K562 (cell line): Measurements from ENCODE around the gene STK4. TPM values are rescaled to one million over a fixed set of nuclear protein-coding genes. Genes with fewer than 3 reads are reported as not detected.
A peak's percentile ranks its signal among the peaks of the same experiment; 100 is the strongest.

ENCODE experiments used
- ARID1B ChIP-seq: fragments of 450-650 bp; IDR thresholded peaks from 2 replicates; pipeline ENCODE4 v1.6.1; 2016; ENCODE audit warnings: antibody characterized with exemption, mild to moderate bottlenecking, inconsistent platforms
- EP400 ChIP-seq: fragments of 450-650 bp; IDR thresholded peaks from 2 replicates; pipeline ENCODE4 v1.6.1; 2017; ENCODE audit warnings: antibody characterized with exemption, mild to moderate bottlenecking, moderate library complexity
- FOXK2 ChIP-seq, 2 experiments: fragments of 450-650 bp; IDR thresholded peaks in 1 of 2; conservative IDR thresholded peaks in 1 of 2; 2 replicates each; pipeline ENCODE4 v1.6.1; 2016; ENCODE audit warnings: low read depth in 2 of 2, mild to moderate bottlenecking in 1 of 2
- GTF2A2 ChIP-seq: IDR thresholded peaks from 2 replicates; pipeline ENCODE4 v1.6.1; 2016; ENCODE audit warnings: mild to moderate bottlenecking, missing genetic modification characterization, missing compliant biosample characterization
- HDAC3 ChIP-seq: fragments of 450-650 bp; IDR thresholded peaks from 2 replicates; pipeline ENCODE4 v1.6.1; 2018; ENCODE audit warnings: borderline replicate concordance, mild to moderate bottlenecking, moderate library complexity; ENCODE audit not compliant: partially characterized antibody
- HSF4 ChIP-seq: fragments of 250-450 bp; sonication (Bioruptor Pico); IDR thresholded peaks from 2 replicates; pipeline ENCODE4 v2.1.2; 2022; ENCODE audit warnings: mild to moderate bottlenecking, moderate library complexity, borderline replicate concordance
- JUNB ChIP-seq: fragments of 450-650 bp; formaldehyde crosslinking; conservative IDR thresholded peaks from 2 replicates; pipeline ENCODE4 v1.4.0; 2020; ENCODE audit warnings: mild to moderate bottlenecking
- LEF1 ChIP-seq: fragments of 450-650 bp; IDR thresholded peaks from 2 replicates; pipeline ENCODE4 v1.6.1; 2016; ENCODE audit warnings: mild to moderate bottlenecking
- MTA1 ChIP-seq: fragments of 450-650 bp; IDR thresholded peaks from 2 replicates; pipeline ENCODE4 v1.6.1; 2017; ENCODE audit warnings: borderline replicate concordance
- MTA3 ChIP-seq: fragments of 450-650 bp; formaldehyde crosslinking; IDR thresholded peaks from 2 replicates; pipeline ENCODE4 v1.6.1; 2017; ENCODE audit warnings: mild to moderate bottlenecking, borderline replicate concordance
- STAT5A ChIP-seq: IDR thresholded peaks from 2 replicates; pipeline ENCODE4 v1.6.1; 2012; ENCODE audit warnings: low read length, inconsistent platforms, borderline replicate concordance
- TCFL5 ChIP-seq: fragments of 250-450 bp; sonication (Bioruptor Pico); conservative IDR thresholded peaks from 2 replicates; pipeline ENCODE4 v1.6.1; 2021; ENCODE audit warnings: mild to moderate bottlenecking, moderate library complexity, matching md5 sums
- U2AF1 ChIP-seq: fragments of 200-400 bp; formaldehyde crosslinking; optimal IDR thresholded peaks from 2 replicates; pipeline ENCODE3; 2017; ENCODE audit warnings: mild to moderate bottlenecking, low read depth, low read length, moderate library complexity
- XRCC3 ChIP-seq: fragments of 450-650 bp; IDR thresholded peaks from 2 replicates; pipeline ENCODE4 v1.6.1; 2017; ENCODE audit warnings: mild to moderate bottlenecking, moderate library complexity
- YBX1 ChIP-seq: fragments of 450-650 bp; IDR thresholded peaks from 2 replicates; pipeline ENCODE4 v1.7.1; 2016; ENCODE audit warnings: mild to moderate bottlenecking
- ZNF449 ChIP-seq: fragments of 250-450 bp; sonication (Bioruptor Pico); IDR thresholded peaks from 2 replicates; pipeline ENCODE4 v1.8.0; 2022; ENCODE audit warnings: moderate library complexity, mild to moderate bottlenecking, inconsistent platforms
- polyA plus RNA-seq, 8 experiments: library from polyadenylated mRNA; depleted of rRNA in 4 of 8; stranded (reverse) in 5 of 8; unstranded in 3 of 8; fragments of >200 nt; fragmentation: Nextera tagmentation in 2 of 8; fragmentation: Illumina TruSeq in 1 of 8; extraction: Ambion mirVana in 2 of 8; extraction: Trizol in 1 of 8; gene quantifications; 2 replicates each; pipeline versions ENCODE4 v1.2.1 to v1.2.3, GENCODE V29; 2011 to 2014; ENCODE audit warnings: inconsistent platforms in 1 of 8, missing spikeins in 1 of 8
- total RNA-seq, 7 experiments: library from RNA; depleted of rRNA in 6 of 7; stranded (reverse); fragments of >200 nt in 6 of 7; fragmentation: Illumina TruSeq in 2 of 7; extraction: Trizol in 2 of 7; gene quantifications; 2 replicates each; pipeline versions ENCODE4 v1.2.1 to v1.2.3, GENCODE V29; 2011 to 2021; ENCODE audit warnings: low replicate concordance in 1 of 7
- TF ChIP-seq, protein P1 (sequence below): sonication (generic); formaldehyde crosslinking; IDR thresholded peaks from 2 replicates; pipeline ENCODE4 v1.8.0; 2023; ENCODE audit warnings: missing genetic modification reagents, mild to moderate bottlenecking, borderline replicate concordance
- TF ChIP-seq, protein P2 (sequence below): fragments of 250-450 bp; sonication (Bioruptor Pico); IDR thresholded peaks from 2 replicates; pipeline ENCODE4 v1.5.0; 2021
- TF ChIP-seq, protein P3 (sequence below): fragments of 450-650 bp; IDR thresholded peaks from 2 replicates; pipeline ENCODE4 v1.7.0; 2016; ENCODE audit warnings: borderline replicate concordance

STK4 gene
- total and polyA plus RNA-seq, 9 of the 15 experiments (the other 6 are each of a cell fraction or from before 2014, with no cell fraction given): 11.9 to 30.6 (median 22.2) TPM

- TF ChIP-seq, protein P1, sequence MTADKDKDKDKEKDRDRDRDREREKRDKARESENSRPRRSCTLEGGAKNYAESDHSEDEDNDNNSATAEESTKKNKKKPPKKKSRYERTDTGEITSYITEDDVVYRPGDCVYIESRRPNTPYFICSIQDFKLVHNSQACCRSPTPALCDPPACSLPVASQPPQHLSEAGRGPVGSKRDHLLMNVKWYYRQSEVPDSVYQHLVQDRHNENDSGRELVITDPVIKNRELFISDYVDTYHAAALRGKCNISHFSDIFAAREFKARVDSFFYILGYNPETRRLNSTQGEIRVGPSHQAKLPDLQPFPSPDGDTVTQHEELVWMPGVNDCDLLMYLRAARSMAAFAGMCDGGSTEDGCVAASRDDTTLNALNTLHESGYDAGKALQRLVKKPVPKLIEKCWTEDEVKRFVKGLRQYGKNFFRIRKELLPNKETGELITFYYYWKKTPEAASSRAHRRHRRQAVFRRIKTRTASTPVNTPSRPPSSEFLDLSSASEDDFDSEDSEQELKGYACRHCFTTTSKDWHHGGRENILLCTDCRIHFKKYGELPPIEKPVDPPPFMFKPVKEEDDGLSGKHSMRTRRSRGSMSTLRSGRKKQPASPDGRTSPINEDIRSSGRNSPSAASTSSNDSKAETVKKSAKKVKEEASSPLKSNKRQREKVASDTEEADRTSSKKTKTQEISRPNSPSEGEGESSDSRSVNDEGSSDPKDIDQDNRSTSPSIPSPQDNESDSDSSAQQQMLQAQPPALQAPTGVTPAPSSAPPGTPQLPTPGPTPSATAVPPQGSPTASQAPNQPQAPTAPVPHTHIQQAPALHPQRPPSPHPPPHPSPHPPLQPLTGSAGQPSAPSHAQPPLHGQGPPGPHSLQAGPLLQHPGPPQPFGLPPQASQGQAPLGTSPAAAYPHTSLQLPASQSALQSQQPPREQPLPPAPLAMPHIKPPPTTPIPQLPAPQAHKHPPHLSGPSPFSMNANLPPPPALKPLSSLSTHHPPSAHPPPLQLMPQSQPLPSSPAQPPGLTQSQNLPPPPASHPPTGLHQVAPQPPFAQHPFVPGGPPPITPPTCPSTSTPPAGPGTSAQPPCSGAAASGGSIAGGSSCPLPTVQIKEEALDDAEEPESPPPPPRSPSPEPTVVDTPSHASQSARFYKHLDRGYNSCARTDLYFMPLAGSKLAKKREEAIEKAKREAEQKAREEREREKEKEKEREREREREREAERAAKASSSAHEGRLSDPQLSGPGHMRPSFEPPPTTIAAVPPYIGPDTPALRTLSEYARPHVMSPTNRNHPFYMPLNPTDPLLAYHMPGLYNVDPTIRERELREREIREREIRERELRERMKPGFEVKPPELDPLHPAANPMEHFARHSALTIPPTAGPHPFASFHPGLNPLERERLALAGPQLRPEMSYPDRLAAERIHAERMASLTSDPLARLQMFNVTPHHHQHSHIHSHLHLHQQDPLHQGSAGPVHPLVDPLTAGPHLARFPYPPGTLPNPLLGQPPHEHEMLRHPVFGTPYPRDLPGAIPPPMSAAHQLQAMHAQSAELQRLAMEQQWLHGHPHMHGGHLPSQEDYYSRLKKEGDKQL (CRISPR knock-in tag): no peak
- TF ChIP-seq, protein P2, sequence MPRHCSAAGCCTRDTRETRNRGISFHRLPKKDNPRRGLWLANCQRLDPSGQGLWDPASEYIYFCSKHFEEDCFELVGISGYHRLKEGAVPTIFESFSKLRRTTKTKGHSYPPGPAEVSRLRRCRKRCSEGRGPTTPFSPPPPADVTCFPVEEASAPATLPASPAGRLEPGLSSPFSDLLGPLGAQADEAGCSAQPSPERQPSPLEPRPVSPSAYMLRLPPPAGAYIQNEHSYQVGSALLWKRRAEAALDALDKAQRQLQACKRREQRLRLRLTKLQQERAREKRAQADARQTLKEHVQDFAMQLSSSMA (CRISPR knock-in tag): no peak
- TF ChIP-seq FOXK2 (conservative IDR thresholded peaks at IDR 0.05 in 1 of 2, IDR thresholded peaks at IDR 0.05 in 1 of 2; ENCODE audit: low read depth in 2 of 2) (peak; percentile 67 to 71), STAT5A (peak; percentile 49; the same call in 1 of the 2 replicates), MTA1 (peak; percentile 81; the same call in 1 of the 2 replicates), MTA3 (peak; percentile 68; the same call in 1 of the 2 replicates), HSF4 (CRISPR knock-in tag) (no peak), XRCC3 (no peak), ZNF449 (no peak), U2AF1 (no peak), JUNB (CRISPR knock-in tag) (peak; percentile 69), HDAC3 (peak; percentile 55), EP400 (0 out of 2 replicates have a peak, but pooled peaks have one; percentile 46), YBX1 (no peak), GTF2A2 (tag) (no peak), ARID1B (peak; percentile 95), TCFL5 (CRISPR knock-in tag) (no peak), LEF1 (peak; percentile 80; the same call in 1 of the 2 replicates)
- TF ChIP-seq, protein P3, sequence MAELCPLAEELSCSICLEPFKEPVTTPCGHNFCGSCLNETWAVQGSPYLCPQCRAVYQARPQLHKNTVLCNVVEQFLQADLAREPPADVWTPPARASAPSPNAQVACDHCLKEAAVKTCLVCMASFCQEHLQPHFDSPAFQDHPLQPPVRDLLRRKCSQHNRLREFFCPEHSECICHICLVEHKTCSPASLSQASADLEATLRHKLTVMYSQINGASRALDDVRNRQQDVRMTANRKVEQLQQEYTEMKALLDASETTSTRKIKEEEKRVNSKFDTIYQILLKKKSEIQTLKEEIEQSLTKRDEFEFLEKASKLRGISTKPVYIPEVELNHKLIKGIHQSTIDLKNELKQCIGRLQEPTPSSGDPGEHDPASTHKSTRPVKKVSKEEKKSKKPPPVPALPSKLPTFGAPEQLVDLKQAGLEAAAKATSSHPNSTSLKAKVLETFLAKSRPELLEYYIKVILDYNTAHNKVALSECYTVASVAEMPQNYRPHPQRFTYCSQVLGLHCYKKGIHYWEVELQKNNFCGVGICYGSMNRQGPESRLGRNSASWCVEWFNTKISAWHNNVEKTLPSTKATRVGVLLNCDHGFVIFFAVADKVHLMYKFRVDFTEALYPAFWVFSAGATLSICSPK: no peak
Measured at GRCh38 chr20:45070932-45071632, 104.8 kb downstream of the STK4 start (continued).
